Measurements from ENCODE around the gene CRYL1. TPM values are rescaled to one million over a fixed set of nuclear protein-coding genes. Genes with fewer than 3 reads are reported as not detected.
A peak's percentile ranks its signal among the peaks of the same experiment; 100 is the strongest.

Gene CRYL1
- 1 to 10 TPM; 8.5 to 9.1 TPM for total RNA-seq

DNA sequence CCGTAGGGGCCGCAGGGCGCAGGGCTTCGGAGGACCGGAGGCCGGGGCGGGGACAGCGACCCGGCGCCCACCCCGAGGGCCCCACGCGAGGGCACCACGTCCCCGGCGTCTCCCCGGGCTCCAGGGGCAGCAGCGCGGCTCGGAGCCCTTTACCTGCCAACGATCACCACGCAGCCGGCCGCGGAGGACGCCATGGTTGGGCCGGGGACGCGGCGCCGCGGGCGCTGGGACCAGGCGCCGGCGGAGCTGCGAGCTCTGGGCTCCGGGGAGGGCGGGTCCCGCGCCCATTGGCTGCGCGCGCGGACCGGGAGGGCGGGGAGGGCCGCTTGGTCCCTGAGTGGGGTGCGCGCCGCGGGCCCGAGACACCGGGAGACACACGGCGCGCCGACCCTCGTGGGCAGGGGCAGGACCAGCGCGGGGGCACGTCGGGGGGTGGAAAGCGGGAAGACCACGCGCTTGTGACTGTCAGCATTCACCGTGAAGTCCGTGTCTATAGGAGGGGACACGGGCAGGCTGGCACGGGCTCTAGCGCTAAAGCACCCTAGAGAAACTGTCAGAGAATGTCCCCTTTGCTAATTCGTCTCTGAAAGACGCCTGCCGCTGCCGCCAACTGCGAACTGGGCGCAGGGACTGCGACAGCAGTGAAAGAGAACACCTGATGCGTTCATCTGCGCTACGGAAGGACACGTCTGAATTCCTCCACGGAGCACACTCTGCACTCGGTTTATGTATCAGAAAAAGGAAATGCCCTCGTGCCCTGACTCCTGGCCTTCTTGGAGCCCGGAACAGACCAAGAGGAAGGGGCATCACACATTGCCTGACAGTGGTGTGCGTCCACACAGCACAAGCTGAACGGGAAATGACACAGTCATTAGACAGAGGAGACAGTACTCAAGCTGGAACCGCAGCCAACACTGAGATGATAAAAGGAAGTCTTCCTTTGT, at the start of gene CRYL1:
Gene CRYL1 (minus strand): TSS at position 257 of the 944 bp plus-strand sequence. CDS start 63 bp downstream, at position 194.
- intact Hi-C loops (cut with DNase I, micrococcal nuclease): loop anchor here (1.0 to 10.0 kb wide), 9 partner anchors 41 to 1149 kb away; partner anchors contain the start of genes IFT88 (in 2 of the 2), XPO4 (in 2 of the 2), EEF1AKMT1 (in 1 of the 2) and FGF9 (in 1 of the 2)
- peak within 1 kb of the TSS; percentile 86 for H3K4me3 Mint-ChIP-seq
- peaks cover under 1% of the 10 kb centered on the region for H3K9me3 Mint-ChIP-seq (ENCODE audit: low read depth)
- peak; percentile 81 for DNase-seq
- peak; percentile 86 for ATAC-seq
- H3K36me3 Mint-ChIP-seq (ENCODE audit: low read depth): no peaks in the 10 kb centered on the region
- POLR2A ChIA-PET: interaction anchor here (0.9 kb wide), 1 partner anchor 328 kb away, joined by 6 read pairs; no protein-coding TSS in a partner anchor
- H3K4me1 Mint-ChIP-seq: peaks cover 30% of the 10 kb centered on the region
- no peaks in the 10 kb centered on the region for H3K27me3 Mint-ChIP-seq
- CTCF ChIA-PET: interaction anchor here (0.5 to 1.6 kb wide), 4 partner anchors 29 to 238 kb away, joined by 3 to 4 read pairs (median 4); partner anchors contain the start of gene IL17D
- peak within 1 kb of the TSS; percentile 99 for H3K27ac Mint-ChIP-seq

- ChIA-PET POLR2A (no interaction called here), CTCF (no interaction called here)
- ATAC-seq (no peak), DNase-seq (no peak)
- intact Hi-C loops (cut with DNase I, micrococcal nuclease): no loop called here
- Mint-ChIP-seq H3K27me3 (no peaks in the 10 kb centered on the region), H3K36me3 (ENCODE audit: low read depth) (peaks cover 36% of the 10 kb centered on the region), H3K4me3 (no peak overlapping the region), H3K9me3 (ENCODE audit: low read depth) (peaks cover 6% of the 10 kb centered on the region), H3K27ac (no peak overlapping the region), H3K4me1 (peaks cover 9% of the 10 kb centered on the region)
Measured at GRCh38 chr13:20573636-20574035, 48.0 kb upstream of the CRYL1 start.

GRCh38 chr13:20573186-20573585, 47.5 kb upstream of the CRYL1 start:
- ATAC-seq (no peak), DNase-seq (no peak)
- Mint-ChIP-seq H3K27ac (no peak overlapping the region), H3K4me1 (peaks cover 9% of the 10 kb centered on the region), H3K36me3 (ENCODE audit: low read depth) (peaks cover 33% of the 10 kb centered on the region), H3K27me3 (no peaks in the 10 kb centered on the region), H3K9me3 (ENCODE audit: low read depth) (peaks cover 6% of the 10 kb centered on the region), H3K4me3 (no peak overlapping the region)
- intact Hi-C loops (cut with DNase I, micrococcal nuclease): no loop called here
- POLR2A ChIA-PET: interaction anchor here (0.6 kb wide), 1 partner anchor 23 kb away, joined by 5 read pairs; no protein-coding TSS in a partner anchor
- CTCF ChIA-PET: no interaction called here

- H3K27me3 Mint-ChIP-seq: no peaks in the 10 kb centered on the region
- POLR2A ChIA-PET: no interaction called here
- DNase-seq: peak; percentile 27
- peak; percentile 30 for ATAC-seq
- H3K4me1 Mint-ChIP-seq: peaks cover 14% of the 10 kb centered on the region
- no peak overlapping the region for H3K4me3 Mint-ChIP-seq
- peaks cover 2% of the 10 kb centered on the region for H3K9me3 Mint-ChIP-seq (ENCODE audit: low read depth)
- CTCF ChIA-PET: interaction anchor here (0.6 kb wide), 1 partner anchor 267 kb away, joined by 3 read pairs; no protein-coding TSS in a partner anchor
- intact Hi-C loops (cut with DNase I, micrococcal nuclease): no loop called here
- no peak overlapping the region for H3K27ac Mint-ChIP-seq
- peaks cover 27% of the 10 kb centered on the region for H3K36me3 Mint-ChIP-seq (ENCODE audit: low read depth)
Measured at GRCh38 chr13:20571676-20572075, 46.0 kb upstream of the CRYL1 start.

GRCh38 chr13:20570517-20570916, 44.9 kb upstream of the CRYL1 start:
- H3K27ac Mint-ChIP-seq: no peak overlapping the region
- H3K4me3 Mint-ChIP-seq: no peak overlapping the region
- DNase-seq: no peak
- ATAC-seq: no peak
- POLR2A ChIA-PET: no interaction called here
- no peaks in the 10 kb centered on the region for H3K27me3 Mint-ChIP-seq
- peaks cover 17% of the 10 kb centered on the region for H3K36me3 Mint-ChIP-seq (ENCODE audit: low read depth)
- peaks cover 16% of the 10 kb centered on the region for H3K4me1 Mint-ChIP-seq
- CTCF ChIA-PET: no interaction called here
- intact Hi-C loops (cut with DNase I, micrococcal nuclease): no loop called here
- no peaks in the 10 kb centered on the region for H3K9me3 Mint-ChIP-seq (ENCODE audit: low read depth)

- ATAC-seq: no peak
- intact Hi-C loops (cut with DNase I, micrococcal nuclease): loop anchor here (1.0 to 10.0 kb wide), 11 partner anchors 43 to 889 kb away; partner anchors contain the start of genes CRYL1 (in 2 of the 2), EEF1AKMT1 (in 2 of the 2), IL17D (in 1 of the 2) and XPO4 (in 1 of the 2)
- POLR2A ChIA-PET: no interaction called here
- no peak for DNase-seq
- H3K27ac Mint-ChIP-seq: peak overlapping the region; percentile 75
- CTCF ChIA-PET: interaction anchor here (0.7 kb wide), 2 partner anchors 103 to 1397 kb away, joined by 3 to 4 read pairs; no protein-coding TSS in a partner anchor
- H3K36me3 Mint-ChIP-seq (ENCODE audit: low read depth): peaks cover 19% of the 10 kb centered on the region
- H3K4me1 Mint-ChIP-seq: peaks cover 19% of the 10 kb centered on the region
- H3K27me3 Mint-ChIP-seq: no peaks in the 10 kb centered on the region
- H3K9me3 Mint-ChIP-seq (ENCODE audit: low read depth): peaks cover 9% of the 10 kb centered on the region
- H3K4me3 Mint-ChIP-seq: peak overlapping the region; percentile 81
Measured at GRCh38 chr13:20567881-20568528, 42.3 kb upstream of the CRYL1 start.

- Mint-ChIP-seq H3K4me1 (peaks cover 19% of the 10 kb centered on the region), H3K27me3 (no peaks in the 10 kb centered on the region), H3K27ac (peak within 1 kb of the TSS; percentile 80), H3K4me3 (peak within 1 kb of the TSS; percentile 81), H3K36me3 (ENCODE audit: low read depth) (peaks cover 16% of the 10 kb centered on the region), H3K9me3 (ENCODE audit: low read depth) (peaks cover 9% of the 10 kb centered on the region)
- ChIA-PET POLR2A (no interaction called here), CTCF (interaction anchor here (0.7 kb wide), 1 partner anchor 102 kb away, joined by 3 read pairs; no protein-coding TSS in a partner anchor)
- DNase-seq: peak; percentile 89
- intact Hi-C loops (cut with DNase I, micrococcal nuclease): loop anchor here (1.0 to 10.0 kb wide), 11 partner anchors 42 to 890 kb away; partner anchors contain the start of genes CRYL1 (in 2 of the 2), EEF1AKMT1 (in 2 of the 2), IL17D (in 1 of the 2) and XPO4 (in 1 of the 2)
- ATAC-seq: peak; percentile 83
Measured at GRCh38 chr13:20566898-20567874, 41.5 kb upstream of the CRYL1 start, which contains the start of gene IFT88. Gene IFT88 (plus strand): TSS chr13:20567157. CDS start chr13:20574386, 7,229 bp downstream.

DNA sequence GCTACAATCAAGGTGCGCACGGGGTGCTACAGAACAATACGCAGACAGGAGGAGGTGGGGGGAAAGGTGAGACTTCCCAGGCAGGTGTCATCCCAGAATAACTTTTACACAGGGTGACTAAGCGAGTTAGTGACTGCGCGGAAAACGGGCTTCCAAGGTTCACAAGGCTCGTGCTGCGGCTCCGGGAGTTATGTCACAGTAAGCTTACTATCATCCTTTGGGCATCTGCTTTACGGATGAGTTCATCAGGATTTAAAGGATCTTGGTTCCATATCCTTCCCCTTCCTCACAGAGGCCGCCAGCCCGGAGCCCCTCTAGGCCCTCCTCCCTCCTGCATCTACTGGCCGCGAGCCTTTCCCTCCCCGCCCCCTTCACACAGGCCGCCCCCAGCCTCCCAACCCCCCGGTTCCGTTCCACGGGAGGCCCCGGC, 40.8 kb upstream of the CRYL1 start:
- intact Hi-C loops (cut with DNase I, micrococcal nuclease): loop anchor here (2.0 to 10.0 kb wide), 7 partner anchors 42 to 891 kb away; partner anchors contain the start of genes CRYL1 (in 1 of the 2), EEF1AKMT1 (in 1 of the 2), IL17D (in 1 of the 2) and ZDHHC20 (in 1 of the 2)
- CTCF ChIA-PET: interaction anchor here (0.6 kb wide), 1 partner anchor 145 kb away, joined by 4 read pairs; no protein-coding TSS in a partner anchor
- DNase-seq: no peak
- H3K27me3 Mint-ChIP-seq: no peaks in the 10 kb centered on the region
- peak overlapping the region; percentile 80 for H3K27ac Mint-ChIP-seq
- POLR2A ChIA-PET: no interaction called here
- H3K9me3 Mint-ChIP-seq (ENCODE audit: low read depth): peaks cover 9% of the 10 kb centered on the region
- H3K36me3 Mint-ChIP-seq (ENCODE audit: low read depth): peaks cover 12% of the 10 kb centered on the region
- peaks cover 12% of the 10 kb centered on the region for H3K4me1 Mint-ChIP-seq
- peak; percentile 17 for ATAC-seq
- peak overlapping the region; percentile 81 for H3K4me3 Mint-ChIP-seq

- peak; percentile 20 for DNase-seq
- CTCF ChIA-PET: interaction anchor here (0.6 to 0.7 kb wide), 2 partner anchors 11 to 368 kb away, joined by 3 to 4 read pairs; no protein-coding TSS in a partner anchor
- peaks cover 10% of the 10 kb centered on the region for H3K4me1 Mint-ChIP-seq
- H3K9me3 Mint-ChIP-seq (ENCODE audit: low read depth): peaks cover 9% of the 10 kb centered on the region
- ATAC-seq: no peak
- H3K36me3 Mint-ChIP-seq (ENCODE audit: low read depth): peaks cover 11% of the 10 kb centered on the region
- POLR2A ChIA-PET: no interaction called here
- intact Hi-C loops (cut with DNase I, micrococcal nuclease): loop anchor here (5.0 to 10.0 kb wide), 2 partner anchors 140 to 892 kb away; partner anchors contain the start of genes IL17D (in 1 of the 2) and ZDHHC20 (in 1 of the 2)
- H3K4me3 Mint-ChIP-seq: peak overlapping the region; percentile 81
- H3K27ac Mint-ChIP-seq: peak overlapping the region; percentile 42
- no peaks in the 10 kb centered on the region for H3K27me3 Mint-ChIP-seq
Measured at GRCh38 chr13:20565115-20565736, 39.6 kb upstream of the CRYL1 start.

All from activated CD4-positive, alpha-beta T cell treated with anti-CD3 and anti-CD28 coated beads for 36 hours (primary cell).